SK-N-MC (cell line): ENCODE results near the gene GLI3.

Experiments used
- EZH2 ChIP-seq: fragments of 200-600 bp; sonication (generic); IDR thresholded peaks from one replicate; pipeline ENCODE4 v1.6.1; 2017; ENCODE audit warnings: antibody characterized with exemption
- FOXP2 ChIP-seq: optimal IDR thresholded peaks from 2 replicates; pipeline ENCODE3; 2011; ENCODE audit warnings: mild to moderate bottlenecking, moderate library complexity; ENCODE audit not compliant: insufficient read depth; ENCODE audit errors: extremely low read length, control extremely low read depth
- POLR2AphosphoS5 ChIP-seq: IDR thresholded peaks from 2 replicates; pipeline ENCODE4 v1.6.1; 2012; ENCODE audit warnings: mild to moderate bottlenecking, low read depth, low read length, borderline replicate concordance

- no peak for TF ChIP-seq POLR2AphosphoS5
- no peak for TF ChIP-seq EZH2
- TF ChIP-seq FOXP2, result no peak
Observed at GRCh38 chr7:42241424-42241823, 4.4 kb upstream of the GLI3 start.
